Fibroblast of villous mesenchyme (primary cell): Measurements from ENCODE around the gene IKZF1. TPM values are rescaled to one million over a fixed set of nuclear protein-coding genes. Genes with fewer than 3 reads are reported as not detected.

Experiments used
- DNase-seq: peaks from one replicate; pipeline ENCODE4 v3.0.0-alpha.2; 2010; ENCODE audit warnings: low read depth
- H3K4me3 ChIP-seq: 2 replicates; pipeline ENCODE4 v1.5.1; 2011; ENCODE audit warnings: low read depth, mild to moderate bottlenecking, low read length
- total RNA-seq: library from RNA; depleted of rRNA; stranded (reverse); fragments of >200 nt; gene quantifications from 2 replicates; pipeline ENCODE4 v1.2.3, GENCODE V29; 2012
- TF ChIP-seq, protein P1 (sequence below): IDR thresholded peaks from 2 replicates; pipeline ENCODE4 v1.5.1; 2012; ENCODE audit warnings: low read depth, mild to moderate bottlenecking, low read length; ENCODE audit not compliant: insufficient read depth

Gene IKZF1
- total RNA-seq, 1 donor: not detected

DNA sequence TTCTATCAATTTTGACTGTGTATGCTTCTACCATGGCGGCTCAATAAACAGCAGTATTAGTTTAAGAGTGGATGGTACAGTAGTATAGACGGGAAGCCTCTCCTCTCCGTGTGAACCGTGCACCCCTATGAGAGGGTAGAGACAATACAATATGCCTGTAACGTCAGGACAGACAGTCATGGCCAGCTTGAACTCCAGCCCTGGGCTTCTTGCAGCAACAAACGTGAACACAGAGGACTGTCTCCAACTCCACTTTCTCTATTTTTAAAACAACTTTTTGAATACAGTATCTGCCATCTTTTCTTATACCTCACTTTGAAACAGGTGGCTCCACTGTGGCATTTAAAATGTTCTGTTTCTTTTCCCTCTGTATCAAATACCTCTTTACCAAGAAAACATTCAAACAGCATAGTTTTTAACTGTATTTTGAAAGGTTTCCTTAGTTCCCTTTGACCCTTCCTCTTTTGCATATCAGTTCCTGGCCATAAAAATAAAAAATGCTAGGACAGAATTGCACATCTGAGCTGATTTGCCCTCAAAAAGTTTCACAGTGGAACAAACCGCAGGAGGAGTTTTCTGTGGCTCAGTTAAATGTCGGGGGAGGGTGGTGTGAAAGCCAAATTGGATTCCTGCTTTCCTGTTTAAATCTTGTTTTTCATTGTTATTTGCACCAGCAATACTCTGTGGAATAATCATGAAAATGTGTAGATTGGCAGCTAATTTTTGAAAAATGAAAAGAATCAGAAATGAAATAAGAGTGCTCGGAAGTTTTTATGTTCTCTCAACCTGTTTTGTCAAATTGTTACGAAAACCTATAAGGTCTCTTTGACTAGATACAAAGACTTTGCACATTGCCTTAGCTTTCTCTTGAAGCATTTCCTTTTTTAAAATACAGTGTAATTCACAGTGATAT is 8.0 kb downstream of the IKZF1 start:
- no peak overlapping the region for H3K4me3 ChIP-seq
- TF ChIP-seq, protein P1, sequence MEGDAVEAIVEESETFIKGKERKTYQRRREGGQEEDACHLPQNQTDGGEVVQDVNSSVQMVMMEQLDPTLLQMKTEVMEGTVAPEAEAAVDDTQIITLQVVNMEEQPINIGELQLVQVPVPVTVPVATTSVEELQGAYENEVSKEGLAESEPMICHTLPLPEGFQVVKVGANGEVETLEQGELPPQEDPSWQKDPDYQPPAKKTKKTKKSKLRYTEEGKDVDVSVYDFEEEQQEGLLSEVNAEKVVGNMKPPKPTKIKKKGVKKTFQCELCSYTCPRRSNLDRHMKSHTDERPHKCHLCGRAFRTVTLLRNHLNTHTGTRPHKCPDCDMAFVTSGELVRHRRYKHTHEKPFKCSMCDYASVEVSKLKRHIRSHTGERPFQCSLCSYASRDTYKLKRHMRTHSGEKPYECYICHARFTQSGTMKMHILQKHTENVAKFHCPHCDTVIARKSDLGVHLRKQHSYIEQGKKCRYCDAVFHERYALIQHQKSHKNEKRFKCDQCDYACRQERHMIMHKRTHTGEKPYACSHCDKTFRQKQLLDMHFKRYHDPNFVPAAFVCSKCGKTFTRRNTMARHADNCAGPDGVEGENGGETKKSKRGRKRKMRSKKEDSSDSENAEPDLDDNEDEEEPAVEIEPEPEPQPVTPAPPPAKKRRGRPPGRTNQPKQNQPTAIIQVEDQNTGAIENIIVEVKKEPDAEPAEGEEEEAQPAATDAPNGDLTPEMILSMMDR: no peak
- no peak for DNase-seq

DNA sequence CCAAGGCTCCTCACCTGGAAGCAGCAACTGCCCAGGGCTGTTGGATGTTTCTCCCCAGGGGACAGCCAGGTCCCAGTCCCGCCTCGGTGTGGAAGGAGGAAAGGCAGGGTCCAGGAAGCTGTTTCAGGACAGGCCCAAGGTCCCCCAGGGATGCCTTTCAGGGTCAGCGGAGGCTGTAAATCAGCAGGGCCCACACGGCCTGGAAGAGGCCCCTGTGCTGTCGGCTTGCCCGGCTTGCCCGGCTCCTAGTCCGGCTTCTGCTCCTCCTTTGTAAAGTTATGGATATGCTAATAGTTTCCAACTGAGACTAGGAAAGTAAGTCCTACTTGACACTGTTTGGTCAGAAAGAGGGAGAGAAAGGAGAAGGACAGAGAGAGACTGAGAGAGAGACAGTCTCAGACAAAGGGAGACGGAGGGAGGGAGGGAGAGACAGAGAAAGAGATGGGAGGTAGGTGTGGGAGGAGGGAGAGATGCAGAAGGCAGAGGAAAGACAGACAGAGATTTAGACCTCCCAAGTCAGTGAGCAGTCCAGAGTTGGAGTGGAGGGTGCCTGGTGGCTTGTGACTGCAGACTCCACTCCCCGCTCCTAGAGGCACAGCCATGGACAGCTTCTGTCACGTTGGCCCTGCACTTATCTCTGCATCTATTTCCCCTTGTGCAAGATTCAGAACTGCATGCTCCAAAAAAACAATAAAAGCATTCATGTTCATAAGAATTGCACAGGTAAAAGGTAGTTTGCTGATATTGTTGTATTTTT is 10.5 kb downstream of the IKZF1 start:
- TF ChIP-seq, protein P1: no peak
- no peak overlapping the region for H3K4me3 ChIP-seq
- no peak for DNase-seq

DNA sequence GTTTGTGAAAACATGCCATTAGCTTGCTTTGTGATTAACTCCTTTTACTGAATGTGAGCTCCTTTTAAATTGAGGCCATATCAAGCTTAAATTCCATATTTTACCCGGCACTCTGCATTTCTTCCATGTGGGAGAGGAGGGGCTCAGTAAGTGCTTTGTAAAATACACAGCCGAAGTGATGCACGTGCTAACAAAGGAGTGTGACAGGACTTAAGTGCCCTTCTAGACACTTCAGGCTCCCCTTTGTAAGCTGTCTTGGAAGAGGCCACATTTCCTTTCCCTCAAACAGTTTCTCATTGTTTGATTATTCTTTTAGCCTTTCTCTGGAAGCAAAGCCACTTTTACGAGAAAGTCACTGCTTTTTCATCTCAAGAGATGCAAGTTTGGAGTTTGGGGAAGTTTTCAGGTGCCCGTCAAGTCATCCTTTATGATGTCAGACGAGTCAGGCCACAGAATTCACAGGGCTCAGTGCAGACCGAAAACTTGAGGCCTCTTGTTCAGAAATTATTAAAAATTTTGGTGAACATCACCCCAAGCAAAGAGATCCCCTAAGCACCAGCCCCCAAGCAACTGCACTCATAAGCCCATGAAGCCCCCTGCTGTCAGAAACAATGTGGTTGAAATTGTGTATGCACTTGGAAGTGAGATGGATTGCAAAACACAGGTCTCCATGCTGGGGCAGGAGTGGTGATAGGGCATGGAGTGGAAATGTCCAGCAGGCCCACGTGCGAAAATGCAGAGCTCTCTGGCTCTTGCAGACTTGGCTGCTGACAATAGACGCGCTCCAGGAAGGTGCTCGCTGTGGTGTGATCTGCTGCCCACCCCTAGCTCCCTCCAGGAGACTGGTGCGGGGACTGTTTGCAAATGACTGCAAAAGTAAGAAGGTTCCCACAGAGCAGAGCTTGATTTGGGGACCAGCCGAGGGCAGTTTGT is 11.5 kb downstream of the IKZF1 start:
- H3K4me3 ChIP-seq: no peak overlapping the region
- TF ChIP-seq, protein P1: no peak
- no peak for DNase-seq

DNA sequence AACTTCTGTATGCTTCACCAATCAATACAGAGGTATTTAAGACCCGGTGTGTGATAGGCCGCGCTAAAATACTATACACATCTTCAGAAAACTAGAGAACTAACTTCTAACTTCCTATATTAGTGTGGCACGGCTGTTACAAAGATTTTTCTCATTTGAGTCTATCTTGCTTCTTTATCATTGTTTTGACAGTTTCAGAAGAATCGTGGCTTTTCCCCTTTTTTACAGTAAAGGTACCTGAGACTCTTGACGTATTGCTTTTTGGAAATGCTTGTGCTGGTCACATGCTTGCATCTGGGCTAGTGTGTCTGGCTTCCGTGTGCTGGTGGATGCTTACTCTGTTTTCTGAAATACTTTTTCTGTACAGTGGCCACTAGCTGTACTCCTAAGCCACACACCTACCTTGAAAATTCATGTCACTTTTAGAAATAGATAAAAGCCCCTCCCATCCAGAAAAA is 12.7 kb downstream of the IKZF1 start:
- no peak for DNase-seq
- TF ChIP-seq, protein P1: no peak
- no peak overlapping the region for H3K4me3 ChIP-seq

DNA sequence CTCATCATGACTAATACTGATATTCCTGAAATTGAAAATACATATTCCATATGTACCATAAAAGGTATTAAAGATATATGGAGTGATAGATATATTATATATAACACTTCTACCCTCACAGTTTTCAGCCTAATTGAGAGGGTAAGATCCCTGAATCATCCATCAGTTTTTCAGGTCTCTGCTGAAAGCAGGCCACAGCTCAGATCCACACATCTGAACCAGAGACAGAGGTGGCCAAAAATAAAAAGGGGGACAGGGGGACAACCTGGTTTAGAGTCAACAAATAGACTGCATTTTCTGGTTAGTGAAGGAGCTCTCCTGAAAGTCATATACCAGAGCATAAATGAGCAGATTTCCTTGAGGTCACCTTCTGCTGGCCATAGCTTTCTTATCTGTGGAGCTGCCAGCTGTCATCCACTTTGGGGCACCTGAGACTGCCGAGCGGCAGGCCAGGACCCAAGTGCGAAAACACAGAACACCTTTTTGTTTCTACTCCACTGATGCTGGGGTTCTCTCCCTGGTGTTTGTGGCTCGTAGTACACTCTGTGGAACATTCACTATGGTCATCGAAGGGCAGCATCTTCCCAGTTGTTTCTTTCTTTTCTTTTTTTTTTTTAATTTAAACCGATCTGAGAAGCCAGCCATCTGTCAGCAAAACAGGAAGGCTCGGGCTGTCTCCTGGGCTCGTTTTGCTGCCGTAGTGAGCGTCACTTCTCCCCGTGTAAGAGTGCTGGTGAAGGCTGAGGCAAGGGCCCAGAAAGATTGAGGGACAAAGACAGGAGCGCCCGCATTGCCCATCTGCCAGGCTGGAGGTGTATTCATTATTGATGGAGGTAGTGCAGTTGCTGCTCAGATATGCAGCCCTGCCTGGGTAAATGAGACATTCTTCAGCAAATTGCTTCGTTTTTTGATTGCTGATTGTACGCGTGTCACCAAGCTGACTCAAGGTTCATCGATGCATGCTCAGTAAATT is 13.5 kb downstream of the IKZF1 start:
- TF ChIP-seq, protein P1: no peak
- no peak overlapping the region for H3K4me3 ChIP-seq
- DNase-seq: no peak
